A673 (cell line): Measurements from ENCODE around the gene PSTPIP1.

ENCODE experiments used
- EZH2 ChIP-seq: fragments of 200-600 bp; sonication (generic); IDR thresholded peaks from 2 replicates; pipeline ENCODE4 v1.6.1; 2017; ENCODE audit warnings: borderline replicate concordance, low read depth, mild to moderate bottlenecking, mixed read lengths, antibody characterized with exemption, low read length; ENCODE audit not compliant: poor library complexity, severe bottlenecking
- TF ChIP-seq, protein P1 (sequence below): fragments of 300-800, 200-600 bp; sonication (generic); conservative IDR thresholded peaks from 2 replicates; pipeline ENCODE4 v1.5.1; 2017; ENCODE audit warnings: low read depth, mild to moderate bottlenecking, antibody characterized with exemption, low read length, moderate library complexity, mixed read lengths

DNA sequence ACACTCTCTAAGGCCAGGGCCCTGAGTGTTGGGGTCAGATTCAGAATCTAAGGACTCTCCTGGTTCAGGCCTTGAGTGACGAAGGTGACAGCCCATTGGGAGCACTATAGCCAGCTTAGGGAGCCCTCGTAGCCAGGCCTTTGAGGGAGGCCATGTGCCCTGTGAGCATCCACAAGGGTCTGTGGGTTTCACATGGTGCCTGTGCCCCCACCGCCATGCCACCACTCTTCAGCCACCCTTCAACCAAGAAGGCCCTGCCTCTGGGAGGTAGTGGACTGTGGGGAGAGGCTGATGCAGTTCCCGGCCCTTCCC, 38.4 kb downstream of the PSTPIP1 start:
- TF ChIP-seq, protein P1, sequence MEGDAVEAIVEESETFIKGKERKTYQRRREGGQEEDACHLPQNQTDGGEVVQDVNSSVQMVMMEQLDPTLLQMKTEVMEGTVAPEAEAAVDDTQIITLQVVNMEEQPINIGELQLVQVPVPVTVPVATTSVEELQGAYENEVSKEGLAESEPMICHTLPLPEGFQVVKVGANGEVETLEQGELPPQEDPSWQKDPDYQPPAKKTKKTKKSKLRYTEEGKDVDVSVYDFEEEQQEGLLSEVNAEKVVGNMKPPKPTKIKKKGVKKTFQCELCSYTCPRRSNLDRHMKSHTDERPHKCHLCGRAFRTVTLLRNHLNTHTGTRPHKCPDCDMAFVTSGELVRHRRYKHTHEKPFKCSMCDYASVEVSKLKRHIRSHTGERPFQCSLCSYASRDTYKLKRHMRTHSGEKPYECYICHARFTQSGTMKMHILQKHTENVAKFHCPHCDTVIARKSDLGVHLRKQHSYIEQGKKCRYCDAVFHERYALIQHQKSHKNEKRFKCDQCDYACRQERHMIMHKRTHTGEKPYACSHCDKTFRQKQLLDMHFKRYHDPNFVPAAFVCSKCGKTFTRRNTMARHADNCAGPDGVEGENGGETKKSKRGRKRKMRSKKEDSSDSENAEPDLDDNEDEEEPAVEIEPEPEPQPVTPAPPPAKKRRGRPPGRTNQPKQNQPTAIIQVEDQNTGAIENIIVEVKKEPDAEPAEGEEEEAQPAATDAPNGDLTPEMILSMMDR, result no peak
- no peak for TF ChIP-seq EZH2
